GM19328 (cell line): ENCODE results near the gene HOXD11.

Source experiments
- ATAC-seq: cut with Tn5 transposase; IDR thresholded peaks from one replicate; pipeline ENCODE4 v1.9.1; 2021; ENCODE audit warnings: mild to moderate bottlenecking, moderate library complexity; ENCODE audit not compliant: unreplicated experiment

HOXD11 gene

GRCh38 chr2:176105078-176105729 is 1.9 kb upstream of the HOXD11 start:
- no peak for ATAC-seq

GRCh38 chr2:176105730-176106580 is 1.1 kb upstream of the HOXD11 start:
- ATAC-seq: no peak

DNA sequence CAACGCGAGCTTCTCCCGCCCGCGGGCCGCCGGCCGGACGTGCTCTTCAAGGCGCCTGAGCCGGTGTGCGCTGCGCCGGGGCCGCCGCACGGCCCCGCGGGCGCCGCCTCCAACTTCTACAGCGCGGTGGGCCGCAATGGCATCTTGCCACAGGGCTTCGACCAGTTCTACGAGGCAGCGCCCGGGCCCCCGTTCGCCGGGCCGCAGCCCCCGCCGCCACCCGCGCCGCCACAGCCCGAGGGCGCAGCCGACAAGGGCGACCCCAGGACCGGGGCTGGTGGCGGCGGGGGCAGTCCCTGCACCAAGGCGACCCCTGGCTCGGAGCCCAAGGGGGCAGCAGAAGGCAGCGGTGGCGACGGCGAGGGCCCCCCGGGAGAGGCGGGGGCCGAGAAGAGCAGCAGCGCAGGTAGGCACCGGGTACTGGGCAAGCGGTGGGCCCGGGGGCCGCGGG is 676 bp downstream of the HOXD11 start:
- ATAC-seq: no peak

- no peak for ATAC-seq
Measured at GRCh38 chr2:176109192-176109901, 2.3 kb downstream of the HOXD11 start.

GRCh38 chr2:176109946-176110345 is 2.9 kb downstream of the HOXD11 start:
- ATAC-seq: no peak

DNA sequence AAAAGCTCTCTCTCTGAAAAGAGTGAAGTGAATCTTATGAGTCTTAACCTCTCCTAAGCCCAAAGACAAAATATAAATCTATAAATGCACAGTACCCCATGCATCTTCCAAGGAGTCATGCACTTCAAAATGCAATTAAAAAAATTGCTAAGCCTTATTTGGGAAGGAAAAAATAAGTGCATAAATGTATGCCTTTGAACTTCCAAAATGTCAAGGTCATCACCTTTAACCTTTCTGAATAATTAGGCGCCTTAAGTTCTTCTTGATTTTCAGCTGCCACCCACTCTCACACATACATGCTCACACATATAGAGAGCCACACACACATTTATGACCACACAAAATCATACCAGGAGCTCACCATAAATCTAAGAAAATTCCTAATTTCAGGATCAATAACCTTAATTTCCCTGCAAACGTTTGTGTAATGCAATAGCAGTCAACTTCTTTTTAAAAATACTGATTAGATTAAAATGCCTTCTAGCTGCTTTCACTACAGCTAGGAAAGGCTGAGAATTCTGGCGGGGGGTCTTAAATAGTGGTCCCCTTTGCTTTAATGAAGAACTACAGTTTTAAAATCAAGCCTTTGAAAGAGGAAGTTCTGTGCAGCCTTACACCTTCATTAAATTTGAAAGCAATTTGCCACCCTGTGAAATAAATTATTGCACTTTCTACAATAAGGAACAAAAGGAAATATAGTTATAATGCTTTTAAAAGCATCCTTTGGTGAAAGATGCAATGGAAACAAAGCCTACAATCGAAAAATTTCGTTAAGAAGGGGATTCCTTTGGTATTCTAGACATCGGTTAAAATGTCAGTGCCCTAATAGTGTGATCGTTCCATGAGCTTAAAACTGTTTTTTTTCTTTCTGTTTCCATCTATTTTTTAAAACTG is 3.6 kb downstream of the HOXD11 start:
- ATAC-seq: no peak

DNA sequence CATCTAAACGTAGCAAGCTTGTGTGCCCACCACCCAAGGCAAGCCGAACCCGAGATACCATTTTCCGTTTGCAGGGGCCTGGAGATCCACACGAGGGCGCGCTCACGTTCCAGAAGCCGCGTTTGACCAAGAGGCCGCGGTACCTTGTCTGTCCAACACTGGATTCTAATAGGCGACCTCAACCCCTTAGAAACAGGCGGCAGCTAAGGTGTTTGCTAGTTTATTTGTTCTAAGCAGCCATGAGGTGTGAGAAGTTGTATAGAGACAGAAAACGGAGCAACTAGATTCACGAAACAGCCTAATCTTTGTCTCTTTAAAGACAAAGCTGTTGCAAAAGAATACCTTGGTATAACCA is 4.2 kb downstream of the HOXD11 start:
- ATAC-seq: no peak

DNA sequence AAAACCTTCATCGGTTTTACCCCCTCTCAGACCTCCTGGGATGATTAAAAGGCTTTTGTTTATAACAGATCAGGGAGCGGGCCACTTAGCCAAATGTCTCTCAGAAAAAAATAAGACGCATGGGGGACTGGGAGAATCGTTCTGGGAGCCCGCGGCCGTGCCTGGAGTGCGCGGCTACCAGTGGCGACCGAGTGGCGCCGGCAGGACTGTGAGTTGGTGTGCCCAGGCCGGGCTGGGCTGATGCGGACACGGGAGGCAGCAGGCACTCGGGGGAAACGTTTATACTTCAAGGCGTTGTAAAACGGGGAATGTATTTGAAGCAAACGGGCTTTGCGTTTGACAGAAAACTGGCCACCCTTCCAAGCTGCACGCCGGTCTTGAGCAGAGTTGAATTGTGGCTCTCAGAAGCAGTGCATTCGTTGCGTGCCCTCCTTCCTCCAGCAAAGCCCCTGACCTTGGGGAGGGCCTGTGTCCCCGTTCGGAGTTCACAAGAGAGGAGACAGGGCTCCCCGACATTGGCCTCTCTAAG is 4.8 kb downstream of the HOXD11 start:
- ATAC-seq: no peak

DNA sequence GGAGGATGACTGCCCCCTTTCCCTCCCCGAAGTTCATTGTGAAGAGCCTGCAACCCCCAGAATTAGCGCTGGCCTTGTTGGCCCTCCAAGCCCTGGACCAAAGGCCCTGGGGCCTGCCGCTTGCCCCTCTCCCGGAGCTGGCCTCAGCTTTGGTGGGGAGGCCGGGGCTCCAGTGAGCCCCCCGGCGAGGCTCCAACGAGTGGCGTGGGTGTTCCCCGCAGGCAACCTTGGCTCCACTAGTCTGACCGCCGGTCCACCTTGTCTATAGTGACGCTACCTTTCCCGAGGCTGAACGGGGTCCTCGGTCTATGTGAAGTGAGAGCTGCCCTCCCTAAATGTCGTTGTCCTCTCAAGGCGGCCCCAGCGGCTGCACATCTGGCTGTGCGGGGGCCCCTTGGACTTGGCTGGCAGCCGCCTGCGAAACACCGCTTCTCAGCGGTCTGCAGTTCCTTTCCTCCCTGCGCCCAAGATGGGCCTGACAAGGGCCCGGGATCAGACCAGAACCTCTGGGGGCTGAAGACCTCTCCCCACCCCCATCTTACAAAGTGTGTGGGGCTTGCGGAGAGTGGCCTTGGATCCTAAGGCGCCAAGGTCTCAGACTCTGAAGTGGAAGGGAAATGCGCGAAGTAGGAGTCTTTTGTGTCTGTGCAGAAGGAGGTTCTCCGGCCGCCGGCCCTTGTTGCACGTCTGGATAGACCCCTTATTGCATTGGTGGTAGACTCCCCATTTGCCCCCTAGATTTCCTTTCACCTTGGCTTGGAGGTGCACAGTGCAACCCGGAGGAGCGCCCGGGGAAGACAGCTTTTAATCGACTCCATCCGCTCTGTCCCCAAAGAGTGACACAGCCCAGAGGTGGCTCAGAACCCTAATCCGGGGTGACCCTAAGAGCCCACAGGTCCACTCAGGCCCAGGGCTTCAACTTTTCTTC is 5.6 kb downstream of the HOXD11 start:
- ATAC-seq: no peak

- ATAC-seq: no peak
Measured at GRCh38 chr2:176114120-176114929, 7.2 kb downstream of the HOXD11 start.

- no peak for ATAC-seq
Measured at GRCh38 chr2:176114930-176115625, 8.0 kb downstream of the HOXD11 start.

DNA sequence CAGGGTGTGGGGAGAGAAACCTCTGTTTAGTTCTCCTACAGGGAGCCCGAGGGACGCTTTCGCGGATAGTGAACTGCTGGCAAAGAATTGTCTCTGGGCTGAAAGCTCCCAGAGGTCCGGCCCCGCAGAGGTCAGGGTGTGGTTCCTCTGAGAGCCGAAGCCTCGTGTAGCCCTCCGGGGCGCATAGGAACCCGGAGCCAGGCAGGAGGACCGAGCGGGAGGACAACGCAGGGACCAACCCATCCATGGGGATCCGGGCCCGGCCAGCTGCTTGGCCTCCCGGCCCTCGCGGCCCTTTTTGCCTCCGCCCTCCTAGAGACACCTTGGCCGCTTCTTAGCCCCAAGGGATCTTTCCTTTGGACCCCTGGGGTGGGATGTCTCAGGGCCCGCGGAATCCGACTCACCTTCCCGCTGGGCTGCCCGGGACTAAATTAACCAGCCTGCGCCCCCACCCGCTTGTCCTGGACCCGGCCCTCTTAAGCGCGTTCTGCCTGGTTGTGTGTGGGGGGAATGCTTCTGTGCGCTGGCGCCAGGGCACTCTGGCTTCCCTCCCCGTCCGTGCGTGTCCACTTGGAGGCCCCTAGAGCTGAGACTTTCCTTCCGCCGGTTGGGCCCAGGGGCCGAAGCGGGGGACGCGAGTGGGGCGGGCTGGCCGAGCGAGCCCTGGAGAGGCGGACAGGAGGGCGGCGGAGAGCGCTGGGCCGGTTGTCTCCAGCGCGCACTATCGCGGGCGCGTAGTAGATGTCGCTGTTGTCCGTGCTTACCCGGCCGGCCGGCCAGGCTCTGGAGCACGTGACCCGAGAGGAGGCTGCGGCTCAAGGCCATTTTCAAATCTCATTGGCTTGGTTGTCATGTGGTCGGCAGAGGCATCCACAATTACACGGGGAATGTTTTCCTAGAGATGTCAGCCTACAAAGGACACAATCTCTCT is 9.1 kb downstream of the HOXD11 start, which contains the start of gene HOXD10:
TSS of gene HOXD10 (plus strand) at position 896 of the 931 bp plus-strand sequence. CDS start 56 bp downstream, outside the sequence.
- ATAC-seq: no peak

DNA sequence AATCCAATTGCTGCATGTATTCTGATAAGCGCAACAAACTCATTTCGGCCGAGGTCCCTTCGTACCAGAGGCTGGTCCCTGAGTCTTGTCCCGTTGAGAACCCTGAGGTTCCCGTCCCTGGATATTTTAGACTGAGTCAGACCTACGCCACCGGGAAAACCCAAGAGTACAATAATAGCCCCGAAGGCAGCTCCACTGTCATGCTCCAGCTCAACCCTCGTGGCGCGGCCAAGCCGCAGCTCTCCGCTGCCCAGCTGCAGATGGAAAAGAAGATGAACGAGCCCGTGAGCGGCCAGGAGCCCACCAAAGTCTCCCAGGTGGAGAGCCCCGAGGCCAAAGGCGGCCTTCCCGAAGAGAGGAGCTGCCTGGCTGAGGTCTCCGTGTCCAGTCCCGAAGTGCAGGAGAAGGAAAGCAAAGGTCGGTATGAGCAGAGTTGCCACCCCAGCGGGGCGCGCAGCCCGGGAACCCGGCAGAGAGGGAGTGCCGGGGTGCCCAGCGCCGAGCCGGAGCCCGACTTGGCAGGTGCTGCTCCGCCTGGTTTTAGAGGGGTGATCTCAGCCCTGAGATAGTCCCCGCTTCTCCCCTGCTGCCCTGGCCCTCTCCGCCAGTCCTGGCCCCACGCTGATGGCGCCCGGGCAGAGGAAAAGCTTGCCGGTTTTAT is 10.2 kb downstream of the HOXD11 start:
- ATAC-seq: no peak

DNA sequence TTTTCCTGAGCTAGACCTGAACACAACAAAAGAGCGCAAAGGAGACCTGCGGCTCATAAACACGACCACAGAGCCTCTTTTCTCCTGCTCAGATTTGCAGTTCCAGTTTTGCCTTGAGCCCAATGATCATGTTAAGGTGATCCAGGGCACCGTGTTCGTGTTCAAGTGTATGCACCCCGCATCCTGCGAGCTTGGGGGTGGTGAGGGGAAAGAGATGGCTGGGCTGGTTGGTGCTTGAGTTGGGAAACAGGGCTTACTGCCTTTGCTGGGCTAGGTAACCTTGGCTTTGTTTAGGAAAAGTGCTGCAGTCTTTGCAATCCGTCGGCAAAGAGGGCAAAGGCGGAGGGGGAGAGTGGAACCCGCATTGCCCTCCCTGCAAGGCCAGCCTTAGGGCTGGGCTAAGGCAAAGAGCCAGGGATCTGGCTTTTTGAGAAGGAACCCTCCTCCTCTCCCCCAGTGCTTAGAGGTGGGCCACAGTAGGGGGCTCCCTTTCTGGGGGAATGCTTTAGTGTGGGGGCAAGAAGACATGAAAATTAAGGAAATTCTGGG is 10.8 kb downstream of the HOXD11 start:
- no peak for ATAC-seq

- ATAC-seq: no peak
Measured at GRCh38 chr2:176118601-176119339, 11.7 kb downstream of the HOXD11 start.
